Heart right ventricle (tissue), 16 donors: ENCODE results near the gene CPD. TPM values are rescaled to one million over a fixed set of nuclear protein-coding genes. Genes with fewer than 3 reads are reported as not detected.

ENCODE experiments used
- ATAC-seq, 8 donors: fragments of 200-7000 bp; cut with Tn5 transposase; one replicate each; pipeline ENCODE4 v1.9.1; 2020; ENCODE audit warnings: mild to moderate bottlenecking in 8 of 8, moderate library complexity in 8 of 8, moderate number of reproducible peaks in 1 of 8
- DNase-seq, 2 donors: peaks; one replicate each; pipeline ENCODE4 v3.0.0-alpha.2; 2020
- H3K27ac ChIP-seq, 10 donors: fragments of 200-600 bp; sonication (generic) in 2 of 10; one replicate each; pipeline versions ENCODE4 v1.5.0 to v1.8.0; 2020 to 2022; ENCODE audit warnings: mild to moderate bottlenecking in 3 of 10
- H3K27me3 ChIP-seq, 7 donors: fragments of 200-600 bp; one replicate each; pipeline ENCODE4 v1.8.0; 2021 to 2022; ENCODE audit warnings: mild to moderate bottlenecking in 2 of 7
- H3K36me3 ChIP-seq, 9 donors: fragments of 200-600 bp; sonication (generic) in 1 of 9; one replicate each; pipeline versions ENCODE4 v1.5.0 to v1.8.0; 2020 to 2022; ENCODE audit warnings: mild to moderate bottlenecking in 2 of 9
- H3K4me1 ChIP-seq, 9 donors: fragments of 200-600 bp; sonication (generic) in 1 of 9; one replicate each; pipeline versions ENCODE4 v1.5.0 to v1.8.0; 2020 to 2022; ENCODE audit warnings: mild to moderate bottlenecking in 4 of 9
- H3K4me3 ChIP-seq, 10 donors: fragments of 200-600 bp; sonication (generic) in 2 of 10; one replicate each; pipeline versions ENCODE4 v1.5.0 to v1.8.0; 2020 to 2022; ENCODE audit warnings: mild to moderate bottlenecking in 7 of 10, moderate library complexity in 2 of 10
- H3K9me3 ChIP-seq, 11 donors: fragments of 200-600 bp in 10 of 11; sonication (generic) in 2 of 11; one replicate each; pipeline versions ENCODE4 v1.5.0 to v1.8.0; 2013 to 2022; ENCODE audit warnings: mild to moderate bottlenecking in 2 of 11, control low read depth in 1 of 11, moderate library complexity in 1 of 11
- CTCF ChIP-seq, 9 donors: fragments of 200-600 bp; sonication (generic) in 2 of 9; IDR thresholded peaks; one replicate each; pipeline versions ENCODE4 v1.5.0 to v1.8.0; 2021 to 2022; ENCODE audit warnings: antibody characterized with exemption in 9 of 9, mild to moderate bottlenecking in 5 of 9, moderate library complexity in 1 of 9
- WGBS, 2 donors: extraction: QIAGEN DNeasy Blood & Tissue Kit; methylation state at CpG; one replicate each; pipeline ENCODE4 v1.1.7; 2013; ENCODE audit warnings: inconsistent platforms in 1 of 2; 5-methylcytosine and 5-hydroxymethylcytosine counted together
- intact Hi-C, 10 donors: fragments of 100-400 bp; cut with DNase I; formaldehyde crosslinking; loops; one replicate each; pipeline versions ENCODE4 v1.11.1 to v1.14.2; 2022
- polyA plus RNA-seq, 2 donors: library from polyadenylated mRNA; stranded (reverse); fragments of 200-250 nt; gene quantifications; one replicate each; pipeline ENCODE4 v1.2.3, GENCODE V29; 2013
- total RNA-seq, 10 donors: library from RNA; stranded (reverse); fragmentation: NEBNext Ultra II Directional in 3 of 10; extraction: Animal tissue kit (Norgen Biotek cat#: 25700) in 3 of 10; gene quantifications; one replicate each; pipeline versions ENCODE4 v1.2.1 to v1.2.4, GENCODE V29; 2021 to 2023
- donor health status: Arrhythmogenic right ventricular cardiomyopathy.
- donor health status: ischemic (EF 13 %, LVEDD 7.1; RV severe dilation, severe dysfunction).
- donor health status: healthy with polysubstance abuse.
- donor health status: DM: no; HTN: yes; CAD: no.
- donor health status: DM: no; HTN: no; CAD: no.
- donor health status: ischemic (EF 25% LVEDD 6.9; RV normal size, moderate dysfunction).
- donor health status: ischemic (EF 25% LVEDD 5.7; RV mildly dilated, moderate dysfunction).
- donor health status: healthy.
- donor health status: DM: yes; HTN: yes; CAD: no.
- donor health status: Ischemic cardiomyopathy.
- donor health status: ischemic (EF 35%, LVEDD 5.7; RV mildly dilated, moderate dysfunction).
- donor health status: nonischemic (EF 11% LVEDD 7.7; RV severe dilation, severe dysfunction).
- donor health status: DM: yes; HTN: yes; CAD: no.
- donor health status: PGD.
- donor health status: ischemic (EF 29% LVEDD 5.4; RV normal size, mild dysfunction).
- donor health status: nonischemic (EF 23%, LVEDD 6.1; RV moderate dilation, normal function).

Gene CPD
- total and polyA plus RNA-seq, 12 donors = 4.2 to 44.0 (median 22.6) TPM

- H3K9me3 ChIP-seq = no peaks in the 10 kb centered on the region
- peaks cover 0 to 41% (median 9%) of the 10 kb centered on the region in 9 donors for H3K36me3 ChIP-seq
- H3K4me1 ChIP-seq = peaks cover 0 to 8% (median 4%) of the 10 kb centered on the region in 9 donors
- no peak overlapping the region for H3K27ac ChIP-seq
- ATAC-seq (no peak), DNase-seq (no peak)
- H3K4me3 ChIP-seq = no peak overlapping the region
- TF ChIP-seq CTCF (IDR thresholded peaks at IDR 0.05) = no peak
- intact Hi-C loops = no loop called here
- 98 to 100% methylated on average over 2 of the region's 2 CpGs for WGBS, 2 donors
- H3K27me3 ChIP-seq = no peaks in the 10 kb centered on the region
These were observed 89.7 kb downstream of the CPD start for GRCh38 chr17:30468465-30468864.

- intact Hi-C loops = loop anchor here in 2 of 10 donors (10.0 kb wide), 2 partner anchors 122 to 128 kb away; no protein-coding TSS in a partner anchor
- no peak overlapping the region for H3K27ac ChIP-seq
These were observed 93.6 kb downstream of the CPD start for GRCh38 chr17:30472238-30472890.

GRCh38 chr17:30475206-30475605, 96.5 kb downstream of the CPD start:
- Histone ChIP-seq H3K4me3 (no peak overlapping the region), H3K27me3 (no peaks in the 10 kb centered on the region), H3K9me3 (no peaks in the 10 kb centered on the region), H3K4me1 (peaks cover 0 to 31% (median 25%) of the 10 kb centered on the region in 9 donors), H3K27ac (no peak overlapping the region), H3K36me3 (peaks cover 0 to 15% (median 2%) of the 10 kb centered on the region in 9 donors)
- no peak for DNase-seq
- intact Hi-C loops = loop anchor here in 4 of 10 donors (5.0 to 10.0 kb wide), 5 partner anchors 98 to 347 kb away; partner anchors contain the start of genes CPD (in 1 of the 4) and CRLF3 (in 1 of the 4)
- no peak for ATAC-seq
- 91 to 96% methylated on average over 2 of the region's 2 CpGs for WGBS, 2 donors
- no peak for TF ChIP-seq CTCF (IDR thresholded peaks at IDR 0.05)

More at GRCh38 chr17:30472238-30472890, 93.6 kb downstream of the CPD start:
- WGBS, 2 donors = 55 to 60% methylated on average over 10 of the region's 10 CpGs
- Histone ChIP-seq H3K27me3 (no peaks in the 10 kb centered on the region), H3K4me1 (peaks cover 0 to 16% (median 12%) of the 10 kb centered on the region in 9 donors), H3K9me3 (no peaks in the 10 kb centered on the region), H3K36me3 (peaks cover 0 to 2% (median 0%) of the 10 kb centered on the region in 9 donors), H3K4me3 (no peak overlapping the region)
- DNase-seq (no peak), ATAC-seq (no peak)
- TF ChIP-seq CTCF (IDR thresholded peaks at IDR 0.05) = no peak

- H3K9me3 ChIP-seq = no peaks in the 10 kb centered on the region
- H3K4me1 ChIP-seq = peaks cover 0 to 31% (median 25%) of the 10 kb centered on the region in 9 donors
- peak; percentile 5 to 57 (median 40) for ATAC-seq
- WGBS, 2 donors = 18% methylated on average over 7 of the region's 7 CpGs
- TF ChIP-seq CTCF (IDR thresholded peaks at IDR 0.05) = no peak
- H3K4me3 ChIP-seq = peak overlapping the region; percentile 51 to 92 (median 87)
- peaks cover 0 to 30% (median 16%) of the 10 kb centered on the region in 9 donors for H3K36me3 ChIP-seq
- intact Hi-C loops = loop anchor here in 6 of 10 donors (1.0 to 10.0 kb wide), 7 partner anchors 99 to 346 kb away; partner anchors contain the start of genes CPD (in 1 of the 6) and CRLF3 (in 1 of the 6)
- no peaks in the 10 kb centered on the region for H3K27me3 ChIP-seq
- H3K27ac ChIP-seq = peak overlapping the region in 9 of 10 donors; percentile 85 to 98 (median 91)
- no peak for DNase-seq
These were observed 98.0 kb downstream of the CPD start for GRCh38 chr17:30476726-30477082.
